Measurements from ENCODE around the gene SFR1.

SFR1 gene

GRCh38 chr10:104090611-104091010, 31.4 kb upstream of the SFR1 start:
- H3K4me3 ChIP-seq (ENCODE audit: low read length), result no peak overlapping the region
- peak; percentile 69 for DNase-seq (ENCODE audit: low read depth)
- no peak for TF ChIP-seq CTCF (IDR thresholded peaks at IDR 0.05; ENCODE audit: insufficient read depth, low read depth, low read length, missing control alignments)

- peak; percentile 85 for DNase-seq (ENCODE audit: low read depth)
- H3K4me3 ChIP-seq (ENCODE audit: low read length), result no peak overlapping the region
- TF ChIP-seq CTCF (IDR thresholded peaks at IDR 0.05; ENCODE audit: insufficient read depth, low read depth, low read length, missing control alignments), result no peak
These were observed 29.2 kb upstream of the SFR1 start for GRCh38 chr10:104092749-104093148.

- no peak for TF ChIP-seq CTCF (IDR thresholded peaks at IDR 0.05; ENCODE audit: insufficient read depth, low read depth, low read length, missing control alignments)
- DNase-seq (ENCODE audit: low read depth), result no peak
- no peak overlapping the region for H3K4me3 ChIP-seq (ENCODE audit: low read length)
These were observed 25.3 kb upstream of the SFR1 start for GRCh38 chr10:104096692-104097091.

- no peak for TF ChIP-seq CTCF (IDR thresholded peaks at IDR 0.05; ENCODE audit: insufficient read depth, low read depth, low read length, missing control alignments)
- DNase-seq (ENCODE audit: low read depth), result no peak
- H3K4me3 ChIP-seq (ENCODE audit: low read length), result no peak overlapping the region
These were observed 23.5 kb upstream of the SFR1 start for GRCh38 chr10:104098358-104098925.

GRCh38 chr10:104099269-104099668, 22.7 kb upstream of the SFR1 start:
- peak; percentile 78 for DNase-seq (ENCODE audit: low read depth)
- no peak for TF ChIP-seq CTCF (IDR thresholded peaks at IDR 0.05; ENCODE audit: insufficient read depth, low read depth, low read length, missing control alignments)
- H3K4me3 ChIP-seq (ENCODE audit: low read length), result no peak overlapping the region

- DNase-seq (ENCODE audit: low read depth), result no peak
- no peak overlapping the region for H3K4me3 ChIP-seq (ENCODE audit: low read length)
- no peak for TF ChIP-seq CTCF (IDR thresholded peaks at IDR 0.05; ENCODE audit: insufficient read depth, low read depth, low read length, missing control alignments)
These were observed 22.0 kb upstream of the SFR1 start for GRCh38 chr10:104099941-104100340.

GRCh38 chr10:104100795-104101194, 21.2 kb upstream of the SFR1 start:
- no peak overlapping the region for H3K4me3 ChIP-seq (ENCODE audit: low read length)
- no peak for TF ChIP-seq CTCF (IDR thresholded peaks at IDR 0.05; ENCODE audit: insufficient read depth, low read depth, low read length, missing control alignments)
- DNase-seq (ENCODE audit: low read depth), result no peak

All from epithelial cell of esophagus (primary cell).